ENCODE data around the gene N4BP2L2. TPM values are rescaled to one million over a fixed set of nuclear protein-coding genes. Genes with fewer than 3 reads are reported as not detected.

Gene N4BP2L2
- total and polyA plus RNA-seq, 2 of the 13 experiments (the other 11 are each of a cell fraction or from before 2014, with no cell fraction given) = 58.9 to 81.2 TPM

DNA sequence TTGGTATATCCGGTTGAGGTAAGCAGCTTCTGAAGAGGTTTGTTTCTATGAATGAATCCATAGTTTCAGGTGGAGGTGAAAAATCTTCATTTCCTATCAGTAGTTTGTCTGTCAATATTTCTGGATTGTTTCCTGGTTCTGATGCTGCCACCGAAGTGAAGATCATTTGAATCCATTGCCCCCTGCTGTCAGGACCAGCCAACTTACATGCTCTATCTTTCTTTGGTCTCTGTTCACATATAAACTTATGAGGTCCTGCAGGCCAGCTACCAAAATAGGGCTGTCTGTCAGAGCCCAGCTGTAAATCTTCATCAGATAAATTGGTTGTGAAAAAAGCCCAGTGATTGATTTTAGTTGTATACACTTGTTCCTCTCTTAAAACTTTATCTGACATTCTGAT is 95.5 kb downstream of the N4BP2L2 start (continued):
- TF ChIP-seq, protein P1, sequence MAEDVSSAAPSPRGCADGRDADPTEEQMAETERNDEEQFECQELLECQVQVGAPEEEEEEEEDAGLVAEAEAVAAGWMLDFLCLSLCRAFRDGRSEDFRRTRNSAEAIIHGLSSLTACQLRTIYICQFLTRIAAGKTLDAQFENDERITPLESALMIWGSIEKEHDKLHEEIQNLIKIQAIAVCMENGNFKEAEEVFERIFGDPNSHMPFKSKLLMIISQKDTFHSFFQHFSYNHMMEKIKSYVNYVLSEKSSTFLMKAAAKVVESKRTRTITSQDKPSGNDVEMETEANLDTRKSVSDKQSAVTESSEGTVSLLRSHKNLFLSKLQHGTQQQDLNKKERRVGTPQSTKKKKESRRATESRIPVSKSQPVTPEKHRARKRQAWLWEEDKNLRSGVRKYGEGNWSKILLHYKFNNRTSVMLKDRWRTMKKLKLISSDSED (CRISPR knock-in tag; IDR thresholded peaks at IDR 0.05) = no peak
- TF ChIP-seq ZNF878 (CRISPR knock-in tag; IDR thresholded peaks at IDR 0.05) (no peak), PAWR (CRISPR knock-in tag; IDR thresholded peaks at IDR 0.05; ENCODE audit: borderline replicate concordance) (no peak), ZNF235 (CRISPR knock-in tag; IDR thresholded peaks at IDR 0.05; ENCODE audit: borderline replicate concordance) (no peak), SMAD3 (CRISPR knock-in tag; IDR thresholded peaks at IDR 0.05) (no peak), HDAC1 (CRISPR knock-in tag; IDR thresholded peaks at IDR 0.05) (no peak), NFRKB (IDR thresholded peaks at IDR 0.05) (no peak), ELF3 (CRISPR knock-in tag; IDR thresholded peaks at IDR 0.05) (peak; percentile 96), ZNF598 (CRISPR knock-in tag; IDR thresholded peaks at IDR 0.05; ENCODE audit: borderline replicate concordance) (no peak), GATAD2A (CRISPR knock-in tag; IDR thresholded peaks at IDR 0.05) (peak; percentile 41; the same call in 1 of the 2 replicates), ADNP (CRISPR knock-in tag; IDR thresholded peaks at IDR 0.05) (no peak), STAG1 (CRISPR knock-in tag; IDR thresholded peaks at IDR 0.05) (peak; percentile 81), ZBTB3 (CRISPR knock-in tag; IDR thresholded peaks at IDR 0.05; ENCODE audit: borderline replicate concordance, low read depth) (no peak), LCORL (IDR thresholded peaks at IDR 0.05) (no peak), LCORL (CRISPR knock-in tag; IDR thresholded peaks at IDR 0.05) (0 out of 2 replicates have a peak, but pooled peaks have one; percentile 31), TRIM24 (CRISPR knock-in tag; IDR thresholded peaks at IDR 0.05) (no peak), DR1 (CRISPR knock-in tag; IDR thresholded peaks at IDR 0.05) (no peak), PRMT3 (CRISPR knock-in tag; IDR thresholded peaks at IDR 0.05; ENCODE audit: borderline replicate concordance, low read depth) (no peak), SMC3 (IDR thresholded peaks at IDR 0.05; ENCODE audit: low read length) (peak; percentile 67), SETDB1 (CRISPR knock-in tag; IDR thresholded peaks at IDR 0.05; ENCODE audit: borderline replicate concordance) (no peak), MED1 (CRISPR knock-in tag; IDR thresholded peaks at IDR 0.05) (0 out of 2 replicates have a peak, but pooled peaks have one; percentile 19)
- TF ChIP-seq, protein P2, sequence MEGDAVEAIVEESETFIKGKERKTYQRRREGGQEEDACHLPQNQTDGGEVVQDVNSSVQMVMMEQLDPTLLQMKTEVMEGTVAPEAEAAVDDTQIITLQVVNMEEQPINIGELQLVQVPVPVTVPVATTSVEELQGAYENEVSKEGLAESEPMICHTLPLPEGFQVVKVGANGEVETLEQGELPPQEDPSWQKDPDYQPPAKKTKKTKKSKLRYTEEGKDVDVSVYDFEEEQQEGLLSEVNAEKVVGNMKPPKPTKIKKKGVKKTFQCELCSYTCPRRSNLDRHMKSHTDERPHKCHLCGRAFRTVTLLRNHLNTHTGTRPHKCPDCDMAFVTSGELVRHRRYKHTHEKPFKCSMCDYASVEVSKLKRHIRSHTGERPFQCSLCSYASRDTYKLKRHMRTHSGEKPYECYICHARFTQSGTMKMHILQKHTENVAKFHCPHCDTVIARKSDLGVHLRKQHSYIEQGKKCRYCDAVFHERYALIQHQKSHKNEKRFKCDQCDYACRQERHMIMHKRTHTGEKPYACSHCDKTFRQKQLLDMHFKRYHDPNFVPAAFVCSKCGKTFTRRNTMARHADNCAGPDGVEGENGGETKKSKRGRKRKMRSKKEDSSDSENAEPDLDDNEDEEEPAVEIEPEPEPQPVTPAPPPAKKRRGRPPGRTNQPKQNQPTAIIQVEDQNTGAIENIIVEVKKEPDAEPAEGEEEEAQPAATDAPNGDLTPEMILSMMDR (CRISPR knock-in tag; IDR thresholded peaks at IDR 0.05) = peak; percentile 70
- TF ChIP-seq, protein P3, sequence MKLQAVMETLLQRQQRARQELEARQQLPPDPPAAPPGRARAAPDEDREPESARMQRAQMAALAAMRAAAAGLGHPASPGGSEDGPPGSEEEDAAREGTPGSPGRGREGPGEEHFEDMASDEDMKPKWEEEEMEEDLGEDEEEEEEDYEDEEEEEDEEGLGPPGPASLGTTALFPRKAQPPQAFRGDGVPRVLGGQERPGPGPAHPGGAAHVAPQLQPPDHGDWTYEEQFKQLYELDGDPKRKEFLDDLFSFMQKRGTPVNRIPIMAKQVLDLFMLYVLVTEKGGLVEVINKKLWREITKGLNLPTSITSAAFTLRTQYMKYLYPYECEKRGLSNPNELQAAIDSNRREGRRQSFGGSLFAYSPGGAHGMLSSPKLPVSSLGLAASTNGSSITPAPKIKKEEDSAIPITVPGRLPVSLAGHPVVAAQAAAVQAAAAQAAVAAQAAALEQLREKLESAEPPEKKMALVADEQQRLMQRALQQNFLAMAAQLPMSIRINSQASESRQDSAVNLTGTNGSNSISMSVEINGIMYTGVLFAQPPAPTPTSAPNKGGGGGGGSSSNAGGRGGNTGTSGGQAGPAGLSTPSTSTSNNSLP (IDR thresholded peaks at IDR 0.05; ENCODE audit: low read depth, low read length) = peak; percentile 45; the same call in 1 of the 2 replicates
- TF ChIP-seq, protein P4, sequence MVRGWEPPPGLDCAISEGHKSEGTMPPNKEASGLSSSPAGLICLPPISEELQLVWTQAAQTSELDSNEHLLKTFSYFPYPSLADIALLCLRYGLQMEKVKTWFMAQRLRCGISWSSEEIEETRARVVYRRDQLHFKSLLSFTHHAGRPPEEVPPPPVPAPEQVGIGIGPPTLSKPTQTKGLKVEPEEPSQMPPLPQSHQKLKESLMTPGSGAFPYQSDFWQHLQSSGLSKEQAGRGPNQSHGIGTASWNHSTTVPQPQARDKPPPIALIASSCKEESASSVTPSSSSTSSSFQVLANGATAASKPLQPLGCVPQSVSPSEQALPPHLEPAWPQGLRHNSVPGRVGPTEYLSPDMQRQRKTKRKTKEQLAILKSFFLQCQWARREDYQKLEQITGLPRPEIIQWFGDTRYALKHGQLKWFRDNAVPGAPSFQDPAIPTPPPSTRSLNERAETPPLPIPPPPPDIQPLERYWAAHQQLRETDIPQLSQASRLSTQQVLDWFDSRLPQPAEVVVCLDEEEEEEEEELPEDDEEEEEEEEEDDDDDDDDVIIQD (CRISPR knock-in tag; IDR thresholded peaks at IDR 0.05; ENCODE audit: low read depth) = 0 out of 2 replicates have a peak, but pooled peaks have one; percentile 44
